ENCODE results near the gene MTA2. TPM values are rescaled to one million over a fixed set of nuclear protein-coding genes. Genes with fewer than 3 reads are reported as not detected.
"Not testable (repeated sequence)": the region's sequence is repeated elsewhere in the genome, so short reads cannot be mapped to it uniquely, and the experiment has no call there.

Gene MTA2
- polyA plus RNA-seq, 2 of the 4 experiments (the other 2 are of a cell fraction) = 21.8 to 85.0 TPM

DNA sequence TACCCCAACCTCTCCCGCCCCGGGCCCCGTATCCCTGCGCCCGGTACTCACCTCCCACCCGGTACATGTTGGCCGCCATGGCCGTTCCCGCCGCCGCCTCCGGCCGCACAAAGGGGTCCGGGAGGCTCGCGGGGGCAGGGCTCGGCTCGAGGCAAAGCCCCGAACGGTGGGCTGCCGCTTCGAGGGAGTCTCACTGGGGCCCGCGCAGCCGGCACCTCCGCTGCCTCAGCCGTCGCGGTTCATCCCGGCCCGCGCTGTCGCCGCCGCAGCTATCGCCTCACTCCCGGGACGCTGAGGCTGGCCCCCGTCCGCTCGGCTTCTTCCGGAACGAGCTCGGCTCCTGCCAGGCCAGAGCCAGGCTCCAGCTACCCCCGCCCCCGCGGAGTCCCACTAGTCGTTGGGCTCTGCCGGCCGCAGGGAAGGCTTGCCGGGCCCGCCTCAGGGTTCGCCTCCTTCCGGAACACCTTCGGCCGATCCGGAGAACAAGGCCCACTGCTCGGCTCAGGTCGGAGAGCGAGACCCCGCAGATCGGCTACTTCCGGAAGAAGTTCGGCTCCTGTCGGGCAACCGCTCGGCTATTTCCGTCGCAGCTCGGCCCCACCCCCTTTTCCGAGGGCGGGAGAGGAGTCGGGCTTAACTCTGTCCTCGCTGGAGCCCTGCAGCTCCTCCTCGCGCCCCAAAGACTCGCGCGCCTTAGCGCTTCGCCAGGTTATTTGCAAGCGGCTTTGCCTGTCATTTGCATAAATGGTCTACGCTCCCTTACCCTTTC, at the start of gene MTA2 (continued):
- TF ChIP-seq, protein P1, sequence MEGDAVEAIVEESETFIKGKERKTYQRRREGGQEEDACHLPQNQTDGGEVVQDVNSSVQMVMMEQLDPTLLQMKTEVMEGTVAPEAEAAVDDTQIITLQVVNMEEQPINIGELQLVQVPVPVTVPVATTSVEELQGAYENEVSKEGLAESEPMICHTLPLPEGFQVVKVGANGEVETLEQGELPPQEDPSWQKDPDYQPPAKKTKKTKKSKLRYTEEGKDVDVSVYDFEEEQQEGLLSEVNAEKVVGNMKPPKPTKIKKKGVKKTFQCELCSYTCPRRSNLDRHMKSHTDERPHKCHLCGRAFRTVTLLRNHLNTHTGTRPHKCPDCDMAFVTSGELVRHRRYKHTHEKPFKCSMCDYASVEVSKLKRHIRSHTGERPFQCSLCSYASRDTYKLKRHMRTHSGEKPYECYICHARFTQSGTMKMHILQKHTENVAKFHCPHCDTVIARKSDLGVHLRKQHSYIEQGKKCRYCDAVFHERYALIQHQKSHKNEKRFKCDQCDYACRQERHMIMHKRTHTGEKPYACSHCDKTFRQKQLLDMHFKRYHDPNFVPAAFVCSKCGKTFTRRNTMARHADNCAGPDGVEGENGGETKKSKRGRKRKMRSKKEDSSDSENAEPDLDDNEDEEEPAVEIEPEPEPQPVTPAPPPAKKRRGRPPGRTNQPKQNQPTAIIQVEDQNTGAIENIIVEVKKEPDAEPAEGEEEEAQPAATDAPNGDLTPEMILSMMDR (IDR thresholded peaks at IDR 0.05) = no peak
- TF ChIP-seq POLR2AphosphoS2 (conservative IDR thresholded peaks at IDR 0.05; ENCODE audit: low read length) (no peak), HES2 (IDR thresholded peaks at IDR 0.05) (no peak), EP300 (IDR thresholded peaks at IDR 0.05) (no peak)
- TF ChIP-seq, protein P2, sequence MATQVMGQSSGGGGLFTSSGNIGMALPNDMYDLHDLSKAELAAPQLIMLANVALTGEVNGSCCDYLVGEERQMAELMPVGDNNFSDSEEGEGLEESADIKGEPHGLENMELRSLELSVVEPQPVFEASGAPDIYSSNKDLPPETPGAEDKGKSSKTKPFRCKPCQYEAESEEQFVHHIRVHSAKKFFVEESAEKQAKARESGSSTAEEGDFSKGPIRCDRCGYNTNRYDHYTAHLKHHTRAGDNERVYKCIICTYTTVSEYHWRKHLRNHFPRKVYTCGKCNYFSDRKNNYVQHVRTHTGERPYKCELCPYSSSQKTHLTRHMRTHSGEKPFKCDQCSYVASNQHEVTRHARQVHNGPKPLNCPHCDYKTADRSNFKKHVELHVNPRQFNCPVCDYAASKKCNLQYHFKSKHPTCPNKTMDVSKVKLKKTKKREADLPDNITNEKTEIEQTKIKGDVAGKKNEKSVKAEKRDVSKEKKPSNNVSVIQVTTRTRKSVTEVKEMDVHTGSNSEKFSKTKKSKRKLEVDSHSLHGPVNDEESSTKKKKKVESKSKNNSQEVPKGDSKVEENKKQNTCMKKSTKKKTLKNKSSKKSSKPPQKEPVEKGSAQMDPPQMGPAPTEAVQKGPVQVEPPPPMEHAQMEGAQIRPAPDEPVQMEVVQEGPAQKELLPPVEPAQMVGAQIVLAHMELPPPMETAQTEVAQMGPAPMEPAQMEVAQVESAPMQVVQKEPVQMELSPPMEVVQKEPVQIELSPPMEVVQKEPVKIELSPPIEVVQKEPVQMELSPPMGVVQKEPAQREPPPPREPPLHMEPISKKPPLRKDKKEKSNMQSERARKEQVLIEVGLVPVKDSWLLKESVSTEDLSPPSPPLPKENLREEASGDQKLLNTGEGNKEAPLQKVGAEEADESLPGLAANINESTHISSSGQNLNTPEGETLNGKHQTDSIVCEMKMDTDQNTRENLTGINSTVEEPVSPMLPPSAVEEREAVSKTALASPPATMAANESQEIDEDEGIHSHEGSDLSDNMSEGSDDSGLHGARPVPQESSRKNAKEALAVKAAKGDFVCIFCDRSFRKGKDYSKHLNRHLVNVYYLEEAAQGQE (IDR thresholded peaks at IDR 0.05) = 0 out of 2 replicates have a peak, but pooled peaks have one; percentile 31

GRCh38 chr11:62650283-62650682, 48.6 kb upstream of the MTA2 start:
- peaks cover 16% of the 10 kb centered on the region for H3K4me1 ChIP-seq
- H3K4me3 ChIP-seq; H3K4me2 ChIP-seq; FAIRE-seq; H3K27ac ChIP-seq; H3K9me3 ChIP-seq; ATAC-seq; DNase-seq (ENCODE audit: low read depth in 1 of 2, low spot score in 1 of 2): not testable (repeated sequence)
- ChIA-PET CTCF (interaction anchor here (0.9 to 2.2 kb wide), 5 partner anchors 19 to 255 kb away, joined by 3 to 6 read pairs (median 3); partner anchors contain the start of genes BSCL2, GNG3 and TUT1), POLR2A (interaction anchor here (3.2 kb wide), 1 partner anchor 15 kb away, joined by 21 read pairs; the partner anchor contains the start of genes C11orf98 and CSKMT)
- 95% methylated on average over 12 of the region's 12 CpGs for WGBS (ENCODE audit: missing lambda C conversion rate)

GRCh38 chr11:62649486-62649885, 47.8 kb upstream of the MTA2 start:
- H3K4me1 ChIP-seq = peaks cover 22% of the 10 kb centered on the region
- H3K27ac ChIP-seq = no peak overlapping the region
- no peaks in the 10 kb centered on the region for H3K9me3 ChIP-seq
- H3K4me3 ChIP-seq = no peak overlapping the region
- TF ChIP-seq SREBF2 (IDR thresholded peaks at IDR 0.05) = no peak
- TF ChIP-seq CHD4 (IDR thresholded peaks at IDR 0.05; ENCODE audit: borderline replicate concordance) = no peak
- no peak for TF ChIP-seq RFX5 (IDR thresholded peaks at IDR 0.05)
- TF ChIP-seq HEYL (CRISPR knock-in tag; IDR thresholded peaks at IDR 0.05) = no peak
- no peak for TF ChIP-seq HMGXB4 (CRISPR knock-in tag; IDR thresholded peaks at IDR 0.05; ENCODE audit: borderline replicate concordance)
- no peak for TF ChIP-seq MAX (IDR thresholded peaks at IDR 0.05)
- TF ChIP-seq SMC3 (IDR thresholded peaks at IDR 0.05) = no peak
- TF ChIP-seq EHF (CRISPR knock-in tag; IDR thresholded peaks at IDR 0.05) = no peak
- TF ChIP-seq MAZ (IDR thresholded peaks at IDR 0.05; ENCODE audit: borderline replicate concordance, low read depth, low read length) = no peak
- TF ChIP-seq TP53 (CRISPR knock-in tag; IDR thresholded peaks at IDR 0.05) = no peak
- no peak for TF ChIP-seq FOXS1 (CRISPR knock-in tag; IDR thresholded peaks at IDR 0.05)
- no peak for TF ChIP-seq RCOR1 (IDR thresholded peaks at IDR 0.05; ENCODE audit: low read depth, low read length)
- no peak for TF ChIP-seq HOXB13 (CRISPR knock-in tag; IDR thresholded peaks at IDR 0.05; ENCODE audit: low read depth)
- no peak for TF ChIP-seq TFCP2L1 (CRISPR knock-in tag; IDR thresholded peaks at IDR 0.05)
- TF ChIP-seq, protein P3, sequence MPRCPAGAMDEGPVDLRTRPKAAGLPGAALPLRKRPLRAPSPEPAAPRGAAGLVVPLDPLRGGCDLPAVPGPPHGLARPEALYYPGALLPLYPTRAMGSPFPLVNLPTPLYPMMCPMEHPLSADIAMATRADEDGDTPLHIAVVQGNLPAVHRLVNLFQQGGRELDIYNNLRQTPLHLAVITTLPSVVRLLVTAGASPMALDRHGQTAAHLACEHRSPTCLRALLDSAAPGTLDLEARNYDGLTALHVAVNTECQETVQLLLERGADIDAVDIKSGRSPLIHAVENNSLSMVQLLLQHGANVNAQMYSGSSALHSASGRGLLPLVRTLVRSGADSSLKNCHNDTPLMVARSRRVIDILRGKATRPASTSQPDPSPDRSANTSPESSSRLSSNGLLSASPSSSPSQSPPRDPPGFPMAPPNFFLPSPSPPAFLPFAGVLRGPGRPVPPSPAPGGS (IDR thresholded peaks at IDR 0.05) = no peak
- TF ChIP-seq MAFK (IDR thresholded peaks at IDR 0.05; ENCODE audit: partially characterized antibody) = no peak
- no peak for TF ChIP-seq NFE2L2 (conservative IDR thresholded peaks at IDR 0.05; ENCODE audit: low read length)
- no peak for TF ChIP-seq EP300 (IDR thresholded peaks at IDR 0.05)
- no peak for TF ChIP-seq ESRRA (IDR thresholded peaks at IDR 0.05; ENCODE audit: borderline replicate concordance, low read length)
- no peak for TF ChIP-seq KDM1A (IDR thresholded peaks at IDR 0.05; ENCODE audit: low read depth)
- ChIA-PET POLR2A (interaction anchor here (3.2 kb wide), 1 partner anchor 16 kb away, joined by 21 read pairs; the partner anchor contains the start of genes C11orf98 and CSKMT), CTCF (interaction anchor here (0.9 to 2.2 kb wide), 4 partner anchors 18 to 254 kb away, joined by 3 to 15 read pairs (median 4); partner anchors contain the start of genes EML3 and ROM1)
- no peak for DNase-seq (ENCODE audit: low read depth in 1 of 2, low spot score in 1 of 2)
- H3K4me2 ChIP-seq = no peak overlapping the region
- no peak for FAIRE-seq
- 94% methylated on average over 11 of the region's 11 CpGs for WGBS (ENCODE audit: missing lambda C conversion rate)
- ATAC-seq = no peak
